C4-2B (cell line): ENCODE measurements around the gene ZDHHC13.

ENCODE experiments used
- ZFX ChIP-seq: fragments of 450-650 bp; IDR thresholded peaks from 2 replicates; pipeline ENCODE4 v1.6.1; 2017
- TF ChIP-seq, protein P1 (sequence below): fragments of 450-650 bp; conservative IDR thresholded peaks from 2 replicates; pipeline ENCODE4 v1.5.1; 2017; ENCODE audit warnings: mild to moderate bottlenecking

GRCh38 chr11:19121646-19122045 lies 4.7 kb downstream of the ZDHHC13 start:
- TF ChIP-seq ZFX: no peak
- TF ChIP-seq, protein P1, sequence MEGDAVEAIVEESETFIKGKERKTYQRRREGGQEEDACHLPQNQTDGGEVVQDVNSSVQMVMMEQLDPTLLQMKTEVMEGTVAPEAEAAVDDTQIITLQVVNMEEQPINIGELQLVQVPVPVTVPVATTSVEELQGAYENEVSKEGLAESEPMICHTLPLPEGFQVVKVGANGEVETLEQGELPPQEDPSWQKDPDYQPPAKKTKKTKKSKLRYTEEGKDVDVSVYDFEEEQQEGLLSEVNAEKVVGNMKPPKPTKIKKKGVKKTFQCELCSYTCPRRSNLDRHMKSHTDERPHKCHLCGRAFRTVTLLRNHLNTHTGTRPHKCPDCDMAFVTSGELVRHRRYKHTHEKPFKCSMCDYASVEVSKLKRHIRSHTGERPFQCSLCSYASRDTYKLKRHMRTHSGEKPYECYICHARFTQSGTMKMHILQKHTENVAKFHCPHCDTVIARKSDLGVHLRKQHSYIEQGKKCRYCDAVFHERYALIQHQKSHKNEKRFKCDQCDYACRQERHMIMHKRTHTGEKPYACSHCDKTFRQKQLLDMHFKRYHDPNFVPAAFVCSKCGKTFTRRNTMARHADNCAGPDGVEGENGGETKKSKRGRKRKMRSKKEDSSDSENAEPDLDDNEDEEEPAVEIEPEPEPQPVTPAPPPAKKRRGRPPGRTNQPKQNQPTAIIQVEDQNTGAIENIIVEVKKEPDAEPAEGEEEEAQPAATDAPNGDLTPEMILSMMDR: no peak
